Skeletal muscle tissue (tissue), 4 donors: ENCODE measurements around the gene CCDC138. TPM values are rescaled to one million over a fixed set of nuclear protein-coding genes. Genes with fewer than 3 reads are reported as not detected.

Experiments used
- H3K27ac ChIP-seq: one replicate; pipeline ENCODE4 v1.7.0; 2013; ENCODE audit warnings: mild to moderate bottlenecking, low read depth, low read length, inconsistent platforms
- H3K27me3 ChIP-seq, 3 donors: one replicate each; pipeline ENCODE4 v1.7.0; 2013; ENCODE audit warnings: low read length in 3 of 3; ENCODE audit not compliant: control insufficient read depth in 3 of 3, insufficient read depth in 3 of 3
- H3K36me3 ChIP-seq, 3 donors: one replicate each; pipeline ENCODE4 v1.7.0; 2013; ENCODE audit warnings: low read length in 3 of 3; ENCODE audit not compliant: control insufficient read depth in 3 of 3, insufficient read depth in 3 of 3
- H3K4me1 ChIP-seq, 3 donors: one replicate each; pipeline ENCODE4 v1.7.0; 2013; ENCODE audit warnings: low read length in 3 of 3, mild to moderate bottlenecking in 3 of 3; ENCODE audit not compliant: control insufficient read depth in 3 of 3, insufficient read depth in 3 of 3
- H3K4me3 ChIP-seq, 3 donors: one replicate each; pipeline ENCODE4 v1.7.0; 2013; ENCODE audit warnings: low read length in 3 of 3
- H3K9ac ChIP-seq, 3 donors: one replicate each; pipeline ENCODE4 v1.7.0; 2013; ENCODE audit warnings: low read length in 3 of 3, mild to moderate bottlenecking in 3 of 3, moderate library complexity in 2 of 3, low read depth in 1 of 3
- H3K9me3 ChIP-seq, 3 donors: one replicate each; pipeline ENCODE4 v1.7.0; 2013; ENCODE audit warnings: low read length in 3 of 3; ENCODE audit not compliant: control insufficient read depth in 3 of 3
- total RNA-seq: library from RNA; depleted of rRNA; stranded (reverse); fragments of >200 nt; gene quantifications from one replicate; pipeline ENCODE4 v1.2.3, GENCODE V29; 2014
- donor health status: Osteomylitis.

The CCDC138 gene
- total RNA-seq, 1 donor from 2014 or later, result 12.0 TPM

- no peak overlapping the region for H3K9ac ChIP-seq
- no peaks in the 10 kb centered on the region for H3K4me1 ChIP-seq
- no peaks in the 10 kb centered on the region for H3K9me3 ChIP-seq
- peaks cover 0 to 2% (median 2%) of the 10 kb centered on the region in 3 donors for H3K36me3 ChIP-seq
- no peak overlapping the region for H3K27ac ChIP-seq
- H3K4me3 ChIP-seq, result no peak overlapping the region
- no peaks in the 10 kb centered on the region for H3K27me3 ChIP-seq
Observed at GRCh38 chr2:108847000-108847399, 60.4 kb downstream of the CCDC138 start.

GRCh38 chr2:108852375-108852774, 65.8 kb downstream of the CCDC138 start:
- Histone ChIP-seq H3K4me1 (no peaks in the 10 kb centered on the region), H3K27me3 (no peaks in the 10 kb centered on the region), H3K4me3 (no peak overlapping the region), H3K27ac (no peak overlapping the region), H3K36me3 (peaks cover 0 to 2% (median 2%) of the 10 kb centered on the region in 3 donors), H3K9ac (no peak overlapping the region), H3K9me3 (no peaks in the 10 kb centered on the region)

GRCh38 chr2:108853421-108853820, 66.8 kb downstream of the CCDC138 start:
- Histone ChIP-seq H3K4me3 (no peak overlapping the region), H3K27me3 (no peaks in the 10 kb centered on the region), H3K9ac (no peak overlapping the region), H3K27ac (no peak overlapping the region), H3K4me1 (no peaks in the 10 kb centered on the region), H3K36me3 (peaks cover 0 to 2% (median 2%) of the 10 kb centered on the region in 3 donors), H3K9me3 (no peaks in the 10 kb centered on the region)

- no peaks in the 10 kb centered on the region for H3K27me3 ChIP-seq
- no peak overlapping the region for H3K9ac ChIP-seq
- no peak overlapping the region for H3K27ac ChIP-seq
- H3K4me3 ChIP-seq, result no peak overlapping the region
- H3K36me3 ChIP-seq, result peaks cover 0 to 2% (median 2%) of the 10 kb centered on the region in 3 donors
- no peaks in the 10 kb centered on the region for H3K4me1 ChIP-seq
- H3K9me3 ChIP-seq, result no peaks in the 10 kb centered on the region
Observed at GRCh38 chr2:108854484-108854883, 67.9 kb downstream of the CCDC138 start.

- no peak overlapping the region for H3K4me3 ChIP-seq
Observed at GRCh38 chr2:108855194-108855593, 68.6 kb downstream of the CCDC138 start.

GRCh38 chr2:108858894-108859293, 72.3 kb downstream of the CCDC138 start:
- no peak overlapping the region for H3K27ac ChIP-seq

More at GRCh38 chr2:108855194-108855593, 68.6 kb downstream of the CCDC138 start:
- Histone ChIP-seq H3K9me3 (no peaks in the 10 kb centered on the region), H3K9ac (no peak overlapping the region), H3K36me3 (peaks cover 0 to 2% (median 0%) of the 10 kb centered on the region in 3 donors), H3K4me1 (no peaks in the 10 kb centered on the region), H3K27me3 (no peaks in the 10 kb centered on the region), H3K27ac (no peak overlapping the region)

GRCh38 chr2:108866041-108866440, 79.5 kb downstream of the CCDC138 start:
- no peaks in the 10 kb centered on the region for H3K36me3 ChIP-seq
- no peaks in the 10 kb centered on the region for H3K4me1 ChIP-seq
- no peak overlapping the region for H3K27ac ChIP-seq
- no peak overlapping the region for H3K4me3 ChIP-seq
- H3K9me3 ChIP-seq, result peaks cover 0 to 5% (median 3%) of the 10 kb centered on the region in 3 donors
- no peak overlapping the region for H3K9ac ChIP-seq
- H3K27me3 ChIP-seq, result no peaks in the 10 kb centered on the region

More at GRCh38 chr2:108858894-108859293, 72.3 kb downstream of the CCDC138 start:
- Histone ChIP-seq H3K4me1 (no peaks in the 10 kb centered on the region), H3K27me3 (no peaks in the 10 kb centered on the region), H3K4me3 (no peak overlapping the region), H3K9me3 (no peaks in the 10 kb centered on the region), H3K9ac (no peak overlapping the region), H3K36me3 (no peaks in the 10 kb centered on the region)

- Histone ChIP-seq H3K9ac (no peak overlapping the region), H3K4me3 (no peak overlapping the region), H3K4me1 (no peaks in the 10 kb centered on the region), H3K27me3 (no peaks in the 10 kb centered on the region), H3K36me3 (no peaks in the 10 kb centered on the region), H3K27ac (no peak overlapping the region), H3K9me3 (peaks cover 0 to 5% (median 3%) of the 10 kb centered on the region in 3 donors)
Observed at GRCh38 chr2:108868911-108869310, 82.3 kb downstream of the CCDC138 start.

GRCh38 chr2:108869542-108869941, 83.0 kb downstream of the CCDC138 start:
- Histone ChIP-seq H3K36me3 (no peaks in the 10 kb centered on the region), H3K27ac (no peak overlapping the region), H3K4me3 (peak overlapping the region in 1 of 3 donors; percentile 4), H3K4me1 (no peaks in the 10 kb centered on the region), H3K9ac (no peak overlapping the region), H3K9me3 (peaks cover 0 to 5% (median 3%) of the 10 kb centered on the region in 3 donors), H3K27me3 (no peaks in the 10 kb centered on the region)

GRCh38 chr2:108870069-108870644, 83.6 kb downstream of the CCDC138 start:
- Histone ChIP-seq H3K4me1 (no peaks in the 10 kb centered on the region), H3K36me3 (no peaks in the 10 kb centered on the region), H3K9ac (no peak overlapping the region), H3K27me3 (no peaks in the 10 kb centered on the region), H3K27ac (no peak overlapping the region), H3K4me3 (no peak overlapping the region), H3K9me3 (peaks cover 0 to 5% (median 3%) of the 10 kb centered on the region in 3 donors)
